SK-N-SH (cell line): Measurements from ENCODE around the gene P3R3URF. TPM values are rescaled to one million over a fixed set of nuclear protein-coding genes. Genes with fewer than 3 reads are reported as not detected.

Experiments used
- CTCF ChIA-PET: fragments of 300-600, 350-600 bp; formaldehyde crosslinking; extraction: SDS; loops from one replicate; lab custom pipeline; 2021; lab: Yijun Ruan, JAX
- POLR2A ChIA-PET: fragments of 350-600 bp; sonication (Branson Sonifier 250); formaldehyde crosslinking; extraction: SDS; loops from one replicate; lab custom pipeline; 2020; ENCODE audit warnings: antibody characterized with exemption, inconsistent platforms; lab: Yijun Ruan, JAX
- DNase-seq: peaks from one replicate; pipeline ENCODE4 v3.0.0; 2012
- H2AFZ ChIP-seq: fragments of 200-600 bp; sonication (generic); 2 replicates; pipeline ENCODE4 v1.8.1; 2016; ENCODE audit warnings: antibody characterized with exemption, mild to moderate bottlenecking, low read depth
- H3F3A ChIP-seq: fragments of 200-600 bp; sonication (generic); replicated peaks from 2 replicates; pipeline ENCODE3; 2016; ENCODE audit warnings: antibody characterized with exemption, mild to moderate bottlenecking; ENCODE audit not compliant: insufficient read depth
- H3K27ac ChIP-seq, 2 experiments: fragments of 200-500 bp in 1 of 2; fragments of 200-600 bp in 1 of 2; sonication (Bioruptor generic) in 1 of 2; sonication (generic), shearing (Covaris generic) in 1 of 2; 2 replicates each; pipeline versions ENCODE4 v1.5.1 to v1.6.1; 2014 to 2016; ENCODE audit warnings: low read depth in 2 of 2, inconsistent platforms in 1 of 2, low read length in 1 of 2, mild to moderate bottlenecking in 1 of 2, mixed read lengths in 1 of 2
- H3K27me3 ChIP-seq: fragments of 200-600 bp; sonication (generic), shearing (Covaris generic); 2 replicates; pipeline ENCODE4 v1.6.1; 2016; ENCODE audit warnings: mixed run types; ENCODE audit not compliant: insufficient read depth
- H3K36me3 ChIP-seq, 2 experiments: fragments of 200-500 bp in 1 of 2; fragments of 200-600 bp in 1 of 2; sonication (Bioruptor generic) in 1 of 2; sonication (generic) in 1 of 2; replicated peaks in 1 of 2; 2 replicates each; pipeline versions ENCODE3 to v1.5.1; 2014 to 2016; ENCODE audit warnings: low read length in 1 of 2, mild to moderate bottlenecking in 1 of 2; ENCODE audit not compliant: insufficient read depth in 2 of 2, control insufficient read depth in 1 of 2
- H3K4me1 ChIP-seq, 2 experiments: fragments of 200-500 bp in 1 of 2; fragments of 200-600 bp in 1 of 2; sonication (Bioruptor generic) in 1 of 2; sonication (generic), shearing (Covaris generic) in 1 of 2; 2 replicates each; pipeline versions ENCODE4 v1.5.1 to v1.6.1; 2014 to 2016; ENCODE audit warnings: low read depth in 1 of 2, low read length in 1 of 2, mixed run types in 1 of 2; ENCODE audit not compliant: insufficient read depth in 2 of 2, control insufficient read depth in 1 of 2
- H3K4me2 ChIP-seq: fragments of 200-600 bp; sonication (generic), shearing (Covaris generic); 2 replicates; pipeline ENCODE4 v1.6.1; 2017; ENCODE audit warnings: mixed run types
- H3K4me3 ChIP-seq, 2 experiments: fragments of 200-500 bp in 1 of 2; fragments of 200-600 bp in 1 of 2; sonication (Bioruptor generic) in 1 of 2; sonication (generic), shearing (Covaris generic) in 1 of 2; 2 replicates each; pipeline versions ENCODE4 v1.5.1 to v1.8.1; 2014 to 2016; ENCODE audit warnings: low read depth in 2 of 2, inconsistent platforms in 1 of 2, low read length in 1 of 2, mild to moderate bottlenecking in 1 of 2, mixed read lengths in 1 of 2, moderate library complexity in 1 of 2
- H3K79me2 ChIP-seq: fragments of 200-600 bp; sonication (generic); 2 replicates; pipeline ENCODE4 v1.8.1; 2017; ENCODE audit warnings: mild to moderate bottlenecking; ENCODE audit not compliant: insufficient read depth
- H3K9ac ChIP-seq: fragments of 200-600 bp; sonication (generic); 2 replicates; pipeline ENCODE4 v1.6.1; 2017; ENCODE audit warnings: mixed run types
- H3K9me2 ChIP-seq: fragments of 200-600 bp; sonication (generic); 2 replicates; pipeline ENCODE4 v1.6.1; 2017; ENCODE audit warnings: mixed run types
- H3K9me3 ChIP-seq: fragments of 200-600 bp; sonication (generic); 2 replicates; pipeline ENCODE4 v1.6.1; 2017; ENCODE audit warnings: mixed run types, mild to moderate bottlenecking, moderate library complexity
- H4K20me1 ChIP-seq: fragments of 200-600 bp; sonication (generic); 2 replicates; pipeline ENCODE4 v1.6.1; 2017; ENCODE audit warnings: mild to moderate bottlenecking, mixed run types; ENCODE audit not compliant: insufficient read depth
- FOXJ3 ChIP-seq: sonication (generic); formaldehyde crosslinking; IDR thresholded peaks from 2 replicates; pipeline ENCODE4 v1.5.1; 2020; ENCODE audit warnings: mild to moderate bottlenecking, missing genetic modification reagents
- GATA2 ChIP-seq: sonication (generic); formaldehyde crosslinking; IDR thresholded peaks from 2 replicates; pipeline ENCODE4 v1.5.0; 2020; ENCODE audit warnings: mild to moderate bottlenecking, missing genetic modification reagents
- JUND ChIP-seq: IDR thresholded peaks from 2 replicates; pipeline ENCODE4 v1.4.0; 2012
- MEF2A ChIP-seq: IDR thresholded peaks from 2 replicates; pipeline ENCODE4 v1.4.0; 2012; ENCODE audit warnings: low read depth, borderline replicate concordance
- NFIC ChIP-seq: IDR thresholded peaks from 2 replicates; pipeline ENCODE4 v1.4.0; 2012; ENCODE audit warnings: borderline replicate concordance
- RAD21 ChIP-seq: IDR thresholded peaks from 2 replicates; pipeline ENCODE4 v1.6.1; 2012; ENCODE audit warnings: mild to moderate bottlenecking, low read length
- SMC3 ChIP-seq: IDR thresholded peaks from 2 replicates; pipeline ENCODE4 v1.6.1; 2012; ENCODE audit warnings: low read depth, low read length, improper control_type of control experiment
- TCF12 ChIP-seq: IDR thresholded peaks from 2 replicates; pipeline ENCODE4 v1.4.0; 2012
- YY1 ChIP-seq: IDR thresholded peaks from 2 replicates; pipeline ENCODE4 v1.4.0; 2012; ENCODE audit warnings: low read depth, mild to moderate bottlenecking
- WGBS: methylation state at CpG from one replicate; pipeline ENCODE4 v1.1.6; 2017; ENCODE audit warnings: low lambda C conversion rate; 5-methylcytosine and 5-hydroxymethylcytosine counted together
- polyA plus RNA-seq, 3 experiments: library from polyadenylated mRNA; depleted of rRNA; stranded (reverse); fragments of >200 nt; gene quantifications; 2 replicates each; pipeline ENCODE4 v1.2.3, GENCODE V29; 2012
- small RNA-seq, 7 experiments: library from RNA; depleted of rRNA; stranded (forward); fragments of <200 nt; gene quantifications; one replicate each; pipeline ENCODE3, GENCODE V24; 2012
- TF ChIP-seq, protein P1 (sequence below): IDR thresholded peaks from 2 replicates; pipeline ENCODE4 v1.4.0; 2012; ENCODE audit warnings: low read depth, borderline replicate concordance

The P3R3URF gene
- polyA plus RNA-seq, 1 of the 3 experiments (the other 2 are of a cell fraction) = not detected

DNA sequence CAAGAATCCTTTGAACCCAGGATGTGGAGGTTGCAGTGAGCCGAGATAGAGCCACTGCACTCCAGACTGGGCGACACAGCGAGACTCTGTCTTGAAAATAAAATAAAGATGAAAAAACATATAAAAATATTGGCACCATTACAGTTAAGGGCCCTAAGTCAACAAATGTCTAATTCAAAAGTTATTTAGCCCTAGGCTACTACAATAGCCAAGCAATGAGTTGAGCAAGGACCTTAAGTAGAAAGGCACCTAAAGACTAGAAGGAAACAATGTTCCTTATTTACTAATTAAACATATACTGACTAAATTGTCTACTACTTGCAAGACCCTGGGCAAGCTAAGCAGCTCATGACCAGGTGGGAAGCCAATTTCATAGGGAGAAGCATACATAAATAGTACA is 47.9 kb downstream of the P3R3URF start:
- Histone ChIP-seq H3K9ac (no peak overlapping the region), H3K4me2 (no peak overlapping the region), H3K36me3 (no peaks in the 10 kb centered on the region), H3K9me2 (no peaks in the 10 kb centered on the region), H3K79me2 (peaks cover 57% of the 10 kb centered on the region), H2AFZ (no peak overlapping the region), H3K27me3 (no peaks in the 10 kb centered on the region), H4K20me1 (no peaks in the 10 kb centered on the region), H3K4me3 (no peak overlapping the region), H3K9me3 (no peaks in the 10 kb centered on the region), H3K27ac (no peak overlapping the region), H3F3A (peaks cover 7% of the 10 kb centered on the region), H3K4me1 (peaks cover 0 to under 1% of the 10 kb centered on the region in 2 experiments; a peak in 1 of 4 replicates)
- WGBS = 90% methylated on average over 3 of the region's 3 CpGs
- no peak for DNase-seq
- ChIA-PET CTCF (no interaction called here), POLR2A (no interaction called here)
- TF ChIP-seq JUND = no peak
- TF ChIP-seq SMC3 = no peak
- TF ChIP-seq MEF2A = no peak
- no peak for TF ChIP-seq FOXJ3 (CRISPR knock-in tag)
- TF ChIP-seq NFIC = no peak
- TF ChIP-seq, protein P1, sequence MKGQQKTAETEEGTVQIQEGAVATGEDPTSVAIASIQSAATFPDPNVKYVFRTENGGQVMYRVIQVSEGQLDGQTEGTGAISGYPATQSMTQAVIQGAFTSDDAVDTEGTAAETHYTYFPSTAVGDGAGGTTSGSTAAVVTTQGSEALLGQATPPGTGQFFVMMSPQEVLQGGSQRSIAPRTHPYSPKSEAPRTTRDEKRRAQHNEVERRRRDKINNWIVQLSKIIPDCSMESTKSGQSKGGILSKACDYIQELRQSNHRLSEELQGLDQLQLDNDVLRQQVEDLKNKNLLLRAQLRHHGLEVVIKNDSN = no peak
- no peak for TF ChIP-seq TCF12
- no peak for TF ChIP-seq YY1
- TF ChIP-seq RAD21 = no peak
- no peak for TF ChIP-seq GATA2 (CRISPR knock-in tag)

Small RNAs within 50 kb of the gene (small RNA-seq; reads per million reads assigned to genes)
- 0 reads per million in 7 experiments for gene AL672043.1

Other genes with a start within 250 kb of the P3R3URF start
- gene PIK3R3, start 43.9 kb downstream of the P3R3URF start, polyA plus RNA-seq (2012; rRNA removed) = 4.0 and 6.2 TPM in 2 replicates
- 12.2 and 13.9 TPM in 2 replicates for gene TSPAN1, start 1.4 kb downstream of the P3R3URF start, polyA plus RNA-seq (2012; rRNA removed)
- gene POMGNT1, start 21.9 kb upstream of the P3R3URF start, polyA plus RNA-seq (2012; rRNA removed) = 165 and 198 TPM in 2 replicates
- gene LURAP1, start 26.8 kb upstream of the P3R3URF start, polyA plus RNA-seq (2012; rRNA removed) = 4.6 and 5.1 TPM in 2 replicates
- 11.5 and 13.4 TPM in 2 replicates for gene RAD54L, start 71.3 kb upstream of the P3R3URF start, polyA plus RNA-seq (2012; rRNA removed)
- 59.3 and 66.0 TPM in 2 replicates for gene LRRC41, start 127.1 kb upstream of the P3R3URF start, polyA plus RNA-seq (2012; rRNA removed)
- 971 and 1,411 TPM in 2 replicates for gene UQCRH, start 127.2 kb upstream of the P3R3URF start, polyA plus RNA-seq (2012; rRNA removed)
- 14.7 and 18.8 TPM in 2 replicates for gene NSUN4, start 164.3 kb upstream of the P3R3URF start, polyA plus RNA-seq (2012; rRNA removed)
- gene FAAH, start 217.8 kb upstream of the P3R3URF start, polyA plus RNA-seq (2012; rRNA removed) = 1.2 TPM in 2 replicates